ENCODE measurements around the gene UNC80.

GRCh38 chr2:209726311-209726710 lies 45.3 kb upstream of the UNC80 start:
- TF ChIP-seq CTCF (IDR thresholded peaks at IDR 0.05) (no peak), ZFX (IDR thresholded peaks at IDR 0.05; ENCODE audit: borderline replicate concordance) (no peak)
